MCF 10A (cell line): ENCODE measurements around the gene TSGA10IP. TPM values are rescaled to one million over a fixed set of nuclear protein-coding genes. Genes with fewer than 3 reads are reported as not detected.

ENCODE experiments used
- BruUV-seq: library from RNA; stranded (reverse); fragments of 400-500 nt; replicated peaks from 2 replicates; lab custom pipeline; 2021; lab: Mats Ljungman, UMichigan
- CTCF ChIA-PET: fragments of 300-600 bp; sonication (Branson Sonifier 250); formaldehyde crosslinking; extraction: SDS; loops from one replicate; lab custom pipeline; 2021; ENCODE audit warnings: antibody characterized with exemption, inconsistent platforms; lab: Yijun Ruan, JAX
- POLR2A ChIA-PET: fragments of 300-600, 350-650 bp; sonication (Branson Sonifier 250); formaldehyde crosslinking; extraction: SDS; loops from one replicate; lab custom pipeline; 2020; ENCODE audit warnings: antibody characterized with exemption, inconsistent platforms; lab: Yijun Ruan, JAX
- DNase-seq: peaks from one replicate; pipeline ENCODE4 v3.0.0-alpha.2; 2018; ENCODE audit not compliant: unreplicated experiment
- H3K27ac Mint-ChIP-seq: one replicate; pipeline ENCODE4 v1.8.0; 2022; ENCODE audit warnings: mild to moderate bottlenecking, low read depth, mixed read lengths; ENCODE audit not compliant: unreplicated experiment
- H3K27me3 Mint-ChIP-seq: one replicate; pipeline ENCODE4 v1.8.0; 2022; ENCODE audit warnings: mixed read lengths; ENCODE audit not compliant: insufficient read depth, unreplicated experiment
- H3K36me3 Mint-ChIP-seq: one replicate; pipeline ENCODE4 v1.8.0; 2022; ENCODE audit warnings: mild to moderate bottlenecking, moderate library complexity, mixed read lengths; ENCODE audit not compliant: insufficient read depth, unreplicated experiment
- H3K4me1 Mint-ChIP-seq: one replicate; pipeline ENCODE4 v1.8.0; 2022; ENCODE audit warnings: mixed read lengths; ENCODE audit not compliant: insufficient read depth, unreplicated experiment
- H3K4me3 Mint-ChIP-seq: one replicate; pipeline ENCODE4 v1.8.0; 2022; ENCODE audit warnings: mild to moderate bottlenecking, moderate library complexity, mixed read lengths; ENCODE audit not compliant: unreplicated experiment
- H3K9me3 Mint-ChIP-seq: one replicate; pipeline ENCODE4 v1.8.0; 2022; ENCODE audit warnings: mixed read lengths; ENCODE audit not compliant: unreplicated experiment
- intact Hi-C: fragments of 100-400 bp; cut with micrococcal nuclease; formaldehyde crosslinking; loops from 2 replicates; pipeline ENCODE4 v1.14.1; 2022
- total RNA-seq: library from RNA; stranded (reverse); gene quantifications from 2 replicates; pipeline ENCODE4 v1.2.3, GENCODE V29; 2022
- TF ChIP-seq, protein P1 (sequence below): fragments of 200-600 bp; IDR thresholded peaks from one replicate; pipeline ENCODE4 v1.8.0; 2022; ENCODE audit warnings: antibody characterized with exemption, mild to moderate bottlenecking; ENCODE audit not compliant: unreplicated experiment

Gene TSGA10IP
- total RNA-seq, 1 experiment from 2014 or later = not detected

DNA sequence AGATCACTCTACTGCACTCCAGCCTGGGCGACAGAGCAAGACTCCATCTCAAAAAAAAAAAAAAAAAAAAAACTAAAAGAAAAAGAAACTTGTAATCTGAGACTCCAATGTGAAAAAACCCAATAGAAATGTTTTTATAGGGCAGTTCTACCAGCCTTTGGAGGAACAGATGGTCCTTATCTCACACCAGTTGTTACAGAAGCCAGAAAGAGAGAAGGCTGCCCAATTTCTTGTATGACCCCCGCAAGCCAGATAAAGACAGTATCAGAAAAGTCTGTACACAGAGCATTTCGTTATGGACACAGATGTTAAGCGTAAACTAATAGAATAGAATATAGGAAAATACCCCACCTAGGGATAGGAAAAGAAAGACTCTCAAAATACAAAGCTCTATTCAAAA, 11.3 kb upstream of the TSGA10IP start:
- Mint-ChIP-seq H3K27ac (no peak overlapping the region), H3K4me3 (no peak overlapping the region), H3K9me3 (no peaks in the 10 kb centered on the region), H3K4me1 (no peaks in the 10 kb centered on the region), H3K27me3 (no peaks in the 10 kb centered on the region), H3K36me3 (no peaks in the 10 kb centered on the region)
- intact Hi-C loops = no loop called here
- TF ChIP-seq, protein P1, sequence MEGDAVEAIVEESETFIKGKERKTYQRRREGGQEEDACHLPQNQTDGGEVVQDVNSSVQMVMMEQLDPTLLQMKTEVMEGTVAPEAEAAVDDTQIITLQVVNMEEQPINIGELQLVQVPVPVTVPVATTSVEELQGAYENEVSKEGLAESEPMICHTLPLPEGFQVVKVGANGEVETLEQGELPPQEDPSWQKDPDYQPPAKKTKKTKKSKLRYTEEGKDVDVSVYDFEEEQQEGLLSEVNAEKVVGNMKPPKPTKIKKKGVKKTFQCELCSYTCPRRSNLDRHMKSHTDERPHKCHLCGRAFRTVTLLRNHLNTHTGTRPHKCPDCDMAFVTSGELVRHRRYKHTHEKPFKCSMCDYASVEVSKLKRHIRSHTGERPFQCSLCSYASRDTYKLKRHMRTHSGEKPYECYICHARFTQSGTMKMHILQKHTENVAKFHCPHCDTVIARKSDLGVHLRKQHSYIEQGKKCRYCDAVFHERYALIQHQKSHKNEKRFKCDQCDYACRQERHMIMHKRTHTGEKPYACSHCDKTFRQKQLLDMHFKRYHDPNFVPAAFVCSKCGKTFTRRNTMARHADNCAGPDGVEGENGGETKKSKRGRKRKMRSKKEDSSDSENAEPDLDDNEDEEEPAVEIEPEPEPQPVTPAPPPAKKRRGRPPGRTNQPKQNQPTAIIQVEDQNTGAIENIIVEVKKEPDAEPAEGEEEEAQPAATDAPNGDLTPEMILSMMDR = no peak
- CTCF ChIA-PET = interaction anchor here (0.6 kb wide), 1 partner anchor 24 kb away, joined by 4 read pairs; no protein-coding TSS in a partner anchor
- no peak for DNase-seq
- POLR2A ChIA-PET = interaction anchor here (0.6 to 0.8 kb wide), 2 partner anchors 222 to 262 kb away, joined by 3 to 5 read pairs; no protein-coding TSS in a partner anchor
- no TSS peak for BruUV-seq

GRCh38 chr11:65937766-65938165, 7.5 kb upstream of the TSGA10IP start:
- Mint-ChIP-seq H3K9me3 (no peaks in the 10 kb centered on the region), H3K36me3 (no peaks in the 10 kb centered on the region), H3K4me3 (no peak overlapping the region), H3K27me3 (no peaks in the 10 kb centered on the region), H3K4me1 (peaks cover 9% of the 10 kb centered on the region), H3K27ac (no peak overlapping the region)
- POLR2A ChIA-PET = no interaction called here
- BruUV-seq = no TSS peak
- CTCF ChIA-PET = interaction anchor here (0.7 kb wide), 1 partner anchor 307 kb away, joined by 3 read pairs; no protein-coding TSS in a partner anchor
- no peak for DNase-seq
- intact Hi-C loops = no loop called here
- TF ChIP-seq, protein P1 = no peak

DNA sequence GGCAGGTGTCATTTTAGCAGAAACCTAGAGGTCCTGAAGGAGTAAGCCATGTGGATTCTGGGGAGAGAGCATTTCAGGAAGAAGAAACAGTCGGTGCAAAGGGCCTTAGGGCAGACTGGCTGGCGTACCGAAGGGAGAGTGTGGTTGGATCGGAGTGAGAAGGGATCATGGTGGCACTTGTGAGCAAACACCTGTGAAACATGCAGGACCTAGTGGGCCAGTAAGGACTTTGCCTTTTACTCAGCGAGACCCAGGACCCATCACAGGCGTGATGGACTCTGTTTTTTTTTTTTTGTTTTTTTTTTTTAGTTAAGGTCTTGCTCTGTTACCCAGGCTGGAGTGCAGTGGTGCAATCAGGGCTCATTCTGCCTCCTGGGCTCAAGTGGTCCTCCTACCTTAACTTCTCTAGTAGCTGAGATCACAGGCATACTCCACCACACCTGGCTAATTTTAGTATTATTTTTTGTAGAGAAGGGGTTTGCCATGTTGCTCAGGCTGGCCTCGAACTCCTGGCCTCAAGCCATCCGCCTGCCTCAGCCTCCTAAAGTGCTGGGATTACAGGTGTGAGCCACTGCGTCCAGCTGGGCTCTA, 3.5 kb upstream of the TSGA10IP start:
- Mint-ChIP-seq H3K27ac (no peak overlapping the region), H3K36me3 (no peaks in the 10 kb centered on the region), H3K27me3 (no peaks in the 10 kb centered on the region), H3K4me3 (no peak overlapping the region), H3K9me3 (no peaks in the 10 kb centered on the region), H3K4me1 (peaks cover 9% of the 10 kb centered on the region)
- CTCF ChIA-PET = no interaction called here
- TF ChIP-seq, protein P1 = no peak
- POLR2A ChIA-PET = no interaction called here
- intact Hi-C loops = no loop called here
- no peak for DNase-seq
- no TSS peak for BruUV-seq

- Mint-ChIP-seq H3K36me3 (no peaks in the 10 kb centered on the region), H3K4me3 (no peak overlapping the region), H3K9me3 (no peaks in the 10 kb centered on the region), H3K27ac (no peak overlapping the region), H3K27me3 (no peaks in the 10 kb centered on the region), H3K4me1 (peaks cover 9% of the 10 kb centered on the region)
- BruUV-seq = no TSS peak
- TF ChIP-seq, protein P1 = no peak
- no peak for DNase-seq
- ChIA-PET CTCF (no interaction called here), POLR2A (no interaction called here)
- intact Hi-C loops = no loop called here
Measured at GRCh38 chr11:65942531-65942930, 2.7 kb upstream of the TSGA10IP start.
